Prostate gland (tissue), 2 donors: ENCODE results near the gene KLHDC9.

Experiments used
- POLR2A ChIP-seq: fragments of 450-650 bp; IDR thresholded peaks from one replicate; pipeline ENCODE4 v1.6.1; 2016; ENCODE audit warnings: antibody characterized with exemption, mild to moderate bottlenecking
- POLR2AphosphoS5 ChIP-seq: sonication (generic); formaldehyde crosslinking; IDR thresholded peaks from one replicate; pipeline ENCODE4 v1.6.1; 2017; ENCODE audit warnings: antibody characterized with exemption
- TF ChIP-seq, protein P1 (sequence below), 4 experiments: fragments of 200-600 bp in 2 of 4; fragments of 450-650 bp in 2 of 4; sonication (generic) in 2 of 4; IDR thresholded peaks; 1 replicate in 3 of 4; 2 replicates in 1 of 4; pipeline ENCODE4 v1.5.1; 2016 to 2019; ENCODE audit warnings: antibody characterized with exemption in 4 of 4, mild to moderate bottlenecking in 2 of 4, moderate library complexity in 2 of 4

DNA sequence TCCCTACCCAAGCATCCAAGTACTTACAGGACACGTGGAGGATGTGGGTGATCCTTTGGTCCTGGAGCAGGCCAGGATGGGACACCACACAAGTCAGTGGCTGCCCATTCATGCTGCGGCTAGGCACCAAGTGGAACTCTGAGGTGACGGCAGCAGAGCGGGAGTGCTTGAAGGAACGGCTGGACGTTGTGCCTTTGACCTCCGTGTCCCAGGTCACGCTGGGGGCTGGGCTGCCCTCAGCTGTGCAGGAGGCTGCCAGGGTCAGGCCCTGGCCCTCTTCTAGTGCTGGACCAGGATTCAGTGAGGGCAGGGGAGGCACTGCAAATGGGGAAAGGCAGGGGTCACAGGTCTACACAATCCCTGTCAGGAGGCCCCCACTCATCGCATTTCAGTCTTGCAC is 20.7 kb upstream of the KLHDC9 start:
- TF ChIP-seq, protein P1, sequence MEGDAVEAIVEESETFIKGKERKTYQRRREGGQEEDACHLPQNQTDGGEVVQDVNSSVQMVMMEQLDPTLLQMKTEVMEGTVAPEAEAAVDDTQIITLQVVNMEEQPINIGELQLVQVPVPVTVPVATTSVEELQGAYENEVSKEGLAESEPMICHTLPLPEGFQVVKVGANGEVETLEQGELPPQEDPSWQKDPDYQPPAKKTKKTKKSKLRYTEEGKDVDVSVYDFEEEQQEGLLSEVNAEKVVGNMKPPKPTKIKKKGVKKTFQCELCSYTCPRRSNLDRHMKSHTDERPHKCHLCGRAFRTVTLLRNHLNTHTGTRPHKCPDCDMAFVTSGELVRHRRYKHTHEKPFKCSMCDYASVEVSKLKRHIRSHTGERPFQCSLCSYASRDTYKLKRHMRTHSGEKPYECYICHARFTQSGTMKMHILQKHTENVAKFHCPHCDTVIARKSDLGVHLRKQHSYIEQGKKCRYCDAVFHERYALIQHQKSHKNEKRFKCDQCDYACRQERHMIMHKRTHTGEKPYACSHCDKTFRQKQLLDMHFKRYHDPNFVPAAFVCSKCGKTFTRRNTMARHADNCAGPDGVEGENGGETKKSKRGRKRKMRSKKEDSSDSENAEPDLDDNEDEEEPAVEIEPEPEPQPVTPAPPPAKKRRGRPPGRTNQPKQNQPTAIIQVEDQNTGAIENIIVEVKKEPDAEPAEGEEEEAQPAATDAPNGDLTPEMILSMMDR (IDR thresholded peaks at IDR 0.05), result no peak
- no peak for TF ChIP-seq POLR2AphosphoS5
- no peak for TF ChIP-seq POLR2A
